ENCODE measurements around the gene RELB. TPM values are rescaled to one million over a fixed set of nuclear protein-coding genes. Genes with fewer than 3 reads are reported as not detected.
A peak's percentile ranks its signal among the peaks of the same experiment; 100 is the strongest.

The RELB gene
- total RNA-seq, 1 experiment from 2014 or later, result 11.9 TPM

DNA sequence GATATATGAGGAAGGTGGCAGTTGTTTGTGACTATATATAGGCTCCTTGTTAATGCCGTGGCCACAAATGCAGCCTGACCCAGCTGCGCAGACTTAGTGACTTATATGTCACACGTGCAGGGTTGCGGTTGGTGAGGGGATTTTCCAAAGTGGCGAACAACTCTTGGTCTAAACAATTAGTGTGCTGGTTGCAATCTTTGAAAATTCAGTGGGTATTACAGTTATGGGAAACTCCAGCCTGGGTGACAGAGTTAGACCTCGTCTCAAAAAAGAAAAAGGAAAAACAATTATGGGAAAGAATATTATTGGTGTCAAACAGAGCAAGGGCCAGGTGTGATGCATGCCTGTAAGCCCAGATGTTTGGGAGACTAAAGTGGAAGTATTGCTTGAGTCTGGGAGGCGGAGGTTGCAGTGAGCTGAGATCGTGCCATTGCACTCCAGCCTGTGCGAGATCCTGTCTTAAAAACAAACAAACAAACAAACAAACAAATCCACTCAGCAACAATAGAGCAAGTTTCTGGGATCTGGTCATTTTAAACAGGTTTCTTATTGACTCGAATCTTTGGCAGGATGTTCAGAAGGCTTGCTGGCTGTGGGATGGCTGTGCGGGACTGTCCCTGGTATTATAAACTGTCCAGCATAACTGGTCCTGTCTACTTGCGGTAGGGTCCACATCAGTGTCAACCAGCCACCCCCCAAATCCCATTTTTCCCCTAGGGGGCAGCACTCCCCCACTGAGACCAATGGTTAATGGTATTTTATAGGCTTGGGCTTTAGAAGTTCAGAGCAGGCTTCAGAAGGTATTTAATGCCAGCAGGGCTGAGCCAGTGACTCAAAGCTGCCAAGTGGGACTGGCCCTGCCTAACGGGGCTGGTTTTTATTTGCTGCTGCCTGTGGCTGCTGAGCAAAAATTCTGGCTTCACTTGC lies 15.4 kb downstream of the RELB start:
- H3K27me3 ChIP-seq (replicated peaks; ENCODE audit: insufficient read depth, low read depth, low read length, poor library complexity), result no peaks in the 10 kb centered on the region
- H3K4me3 ChIP-seq (ENCODE audit: low read depth, low read length, poor library complexity, severe bottlenecking), result no peak overlapping the region
- DNase-seq (ENCODE audit: low spot score), result peak; percentile 86
- H3K9me3 ChIP-seq (ENCODE audit: low read depth, low read length, poor library complexity, severe bottlenecking), result no peaks in the 10 kb centered on the region
- ChIA-PET CTCF (interaction anchor here (0.6 kb wide), 1 partner anchor 22 kb away, joined by 4 read pairs; the partner anchor contains the start of gene CLASRP), POLR2A (ENCODE audit: low non-redundant PET) (interaction anchor here (0.5 kb wide), 1 partner anchor 70 kb away, joined by 3 read pairs; no protein-coding TSS in a partner anchor)
- TF ChIP-seq, protein P1, sequence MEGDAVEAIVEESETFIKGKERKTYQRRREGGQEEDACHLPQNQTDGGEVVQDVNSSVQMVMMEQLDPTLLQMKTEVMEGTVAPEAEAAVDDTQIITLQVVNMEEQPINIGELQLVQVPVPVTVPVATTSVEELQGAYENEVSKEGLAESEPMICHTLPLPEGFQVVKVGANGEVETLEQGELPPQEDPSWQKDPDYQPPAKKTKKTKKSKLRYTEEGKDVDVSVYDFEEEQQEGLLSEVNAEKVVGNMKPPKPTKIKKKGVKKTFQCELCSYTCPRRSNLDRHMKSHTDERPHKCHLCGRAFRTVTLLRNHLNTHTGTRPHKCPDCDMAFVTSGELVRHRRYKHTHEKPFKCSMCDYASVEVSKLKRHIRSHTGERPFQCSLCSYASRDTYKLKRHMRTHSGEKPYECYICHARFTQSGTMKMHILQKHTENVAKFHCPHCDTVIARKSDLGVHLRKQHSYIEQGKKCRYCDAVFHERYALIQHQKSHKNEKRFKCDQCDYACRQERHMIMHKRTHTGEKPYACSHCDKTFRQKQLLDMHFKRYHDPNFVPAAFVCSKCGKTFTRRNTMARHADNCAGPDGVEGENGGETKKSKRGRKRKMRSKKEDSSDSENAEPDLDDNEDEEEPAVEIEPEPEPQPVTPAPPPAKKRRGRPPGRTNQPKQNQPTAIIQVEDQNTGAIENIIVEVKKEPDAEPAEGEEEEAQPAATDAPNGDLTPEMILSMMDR (conservative IDR thresholded peaks at IDR 0.05; ENCODE audit: low read depth, low read length), result peak; percentile 76
- TF ChIP-seq EZH2 (IDR thresholded peaks at IDR 0.05; ENCODE audit: borderline replicate concordance, low read depth, low read length, poor library complexity, severe bottlenecking), result no peak
- no peak overlapping the region for H3K27ac ChIP-seq (ENCODE audit: low read depth, low read length, poor library complexity, severe bottlenecking)
- H3K36me3 ChIP-seq (ENCODE audit: insufficient read depth, low read length, poor library complexity, severe bottlenecking), result no peaks in the 10 kb centered on the region
- BruUV-seq (replicated peaks), result no TSS peak
- intact Hi-C loops (cut with micrococcal nuclease; ENCODE audit: unreplicated experiment), result loop anchor here (5.0 to 10.0 kb wide), 3 partner anchors 168 to 321 kb away; partner anchors contain the start of gene EXOC3L2
- H3K4me1 ChIP-seq (ENCODE audit: insufficient read depth, low read length, poor library complexity, severe bottlenecking), result no peaks in the 10 kb centered on the region

DNA sequence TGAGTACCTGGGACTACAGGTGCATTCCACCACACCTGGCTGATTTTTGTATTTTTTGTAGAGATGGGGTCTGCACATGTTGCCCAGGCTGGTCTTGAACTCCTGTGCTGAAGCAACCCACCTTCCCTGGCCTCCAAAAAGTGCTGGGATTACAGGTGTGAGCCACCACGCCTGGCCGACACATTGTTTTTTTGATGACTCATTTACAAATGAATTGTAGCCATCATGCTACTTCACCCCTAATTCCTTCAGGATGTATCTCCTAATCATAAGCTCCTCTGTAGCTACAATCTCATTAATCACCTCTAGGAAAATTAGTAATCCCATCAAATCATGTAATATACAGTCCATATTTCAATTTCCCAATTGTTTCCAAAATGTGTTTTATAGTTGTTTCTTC lies 17.9 kb downstream of the RELB start:
- ChIA-PET CTCF (no interaction called here), POLR2A (ENCODE audit: low non-redundant PET) (interaction anchor here (0.7 kb wide), 1 partner anchor 192 kb away, joined by 7 read pairs; no protein-coding TSS in a partner anchor)
- Histone ChIP-seq H3K27ac (ENCODE audit: low read depth, low read length, poor library complexity, severe bottlenecking) (no peak overlapping the region), H3K9me3 (ENCODE audit: low read depth, low read length, poor library complexity, severe bottlenecking) (no peaks in the 10 kb centered on the region), H3K4me3 (ENCODE audit: low read depth, low read length, poor library complexity, severe bottlenecking) (no peak overlapping the region), H3K4me1 (ENCODE audit: insufficient read depth, low read length, poor library complexity, severe bottlenecking) (no peaks in the 10 kb centered on the region), H3K36me3 (ENCODE audit: insufficient read depth, low read length, poor library complexity, severe bottlenecking) (no peaks in the 10 kb centered on the region), H3K27me3 (replicated peaks; ENCODE audit: insufficient read depth, low read depth, low read length, poor library complexity) (no peaks in the 10 kb centered on the region)
- intact Hi-C loops (cut with micrococcal nuclease; ENCODE audit: unreplicated experiment), result loop anchor here (5.0 to 10.0 kb wide), 3 partner anchors 166 to 318 kb away; partner anchors contain the start of gene EXOC3L2
- BruUV-seq (replicated peaks), result no TSS peak
- DNase-seq (ENCODE audit: low spot score), result no peak
- TF ChIP-seq, protein P1 (conservative IDR thresholded peaks at IDR 0.05; ENCODE audit: low read depth, low read length), result no peak
- TF ChIP-seq EZH2 (IDR thresholded peaks at IDR 0.05; ENCODE audit: borderline replicate concordance, low read depth, low read length, poor library complexity, severe bottlenecking), result no peak

DNA sequence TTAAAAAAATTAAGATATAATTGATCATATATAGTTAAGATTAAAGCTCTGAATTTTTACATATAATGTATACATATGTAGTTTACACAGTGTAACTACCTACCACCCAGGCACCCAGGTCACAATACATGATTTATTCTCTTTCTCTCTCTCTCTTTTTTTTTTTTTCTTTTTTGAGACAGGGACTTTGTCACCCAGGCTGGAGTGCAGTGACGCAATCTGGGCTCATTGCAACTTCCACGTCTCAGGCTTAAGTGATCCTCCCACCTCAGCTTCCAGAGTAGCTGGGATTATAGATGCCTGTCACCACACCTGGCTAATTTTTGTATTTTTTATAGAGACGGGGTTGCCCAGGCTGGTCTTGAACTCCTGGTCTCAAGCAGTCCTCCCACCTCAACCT lies 18.8 kb downstream of the RELB start:
- Histone ChIP-seq H3K36me3 (ENCODE audit: insufficient read depth, low read length, poor library complexity, severe bottlenecking) (no peaks in the 10 kb centered on the region), H3K4me3 (ENCODE audit: low read depth, low read length, poor library complexity, severe bottlenecking) (no peak overlapping the region), H3K27ac (ENCODE audit: low read depth, low read length, poor library complexity, severe bottlenecking) (no peak overlapping the region), H3K4me1 (ENCODE audit: insufficient read depth, low read length, poor library complexity, severe bottlenecking) (no peaks in the 10 kb centered on the region), H3K9me3 (ENCODE audit: low read depth, low read length, poor library complexity, severe bottlenecking) (no peaks in the 10 kb centered on the region), H3K27me3 (replicated peaks; ENCODE audit: insufficient read depth, low read depth, low read length, poor library complexity) (no peaks in the 10 kb centered on the region)
- no peak for DNase-seq (ENCODE audit: low spot score)
- ChIA-PET POLR2A (ENCODE audit: low non-redundant PET) (interaction anchor here (0.7 kb wide), 1 partner anchor 29 kb away, joined by 5 read pairs; no protein-coding TSS in a partner anchor), CTCF (interaction anchor here (0.5 kb wide), 1 partner anchor 38 kb away, joined by 3 read pairs; no protein-coding TSS in a partner anchor)
- intact Hi-C loops (cut with micrococcal nuclease; ENCODE audit: unreplicated experiment), result no loop called here
- BruUV-seq (replicated peaks), result no TSS peak
- TF ChIP-seq, protein P1 (conservative IDR thresholded peaks at IDR 0.05; ENCODE audit: low read depth, low read length), result no peak
- no peak for TF ChIP-seq EZH2 (IDR thresholded peaks at IDR 0.05; ENCODE audit: borderline replicate concordance, low read depth, low read length, poor library complexity, severe bottlenecking)

Measured in A673 (cell line).